Naive B cell (primary cell): ENCODE measurements around the gene FITM1. TPM values are rescaled to one million over a fixed set of nuclear protein-coding genes. Genes with fewer than 3 reads are reported as not detected.

ENCODE experiments used
- ATAC-seq, 2 donors: fragments of 150-1000 bp; cut with Tn5 transposase; 2 replicates each; pipeline ENCODE4 v1.10.0; 2021; ENCODE audit warnings: low read depth in 2 of 2, mild to moderate bottlenecking in 2 of 2, moderate library complexity in 2 of 2
- DNase-seq: peaks from one replicate; pipeline ENCODE4 v3.0.0; 2022
- H3K27ac Mint-ChIP-seq, 6 donors: one replicate each; pipeline ENCODE4 v1.8.0; 2020 to 2022; ENCODE audit warnings: mild to moderate bottlenecking in 6 of 6, mixed read lengths in 6 of 6, moderate library complexity in 5 of 6, inconsistent platforms in 2 of 6
- H3K27me3 Mint-ChIP-seq, 3 donors: one replicate each; pipeline ENCODE4 v1.8.0; 2021 to 2022; ENCODE audit warnings: mixed read lengths in 3 of 3, mild to moderate bottlenecking in 1 of 3
- H3K36me3 Mint-ChIP-seq, 2 donors: one replicate each; pipeline ENCODE4 v1.8.0; 2020 to 2022; ENCODE audit warnings: mixed read lengths in 2 of 2, inconsistent platforms in 1 of 2, mild to moderate bottlenecking in 1 of 2
- H3K4me1 Mint-ChIP-seq, 3 donors: one replicate each; pipeline ENCODE4 v1.8.0; 2020 to 2022; ENCODE audit warnings: mixed read lengths in 3 of 3, inconsistent platforms in 1 of 3, mild to moderate bottlenecking in 1 of 3, moderate library complexity in 1 of 3
- H3K4me3 Mint-ChIP-seq, 8 donors: one replicate each; pipeline ENCODE4 v1.8.0; 2020 to 2022; ENCODE audit warnings: mild to moderate bottlenecking in 8 of 8, mixed read lengths in 8 of 8, moderate library complexity in 8 of 8, inconsistent platforms in 2 of 8
- H3K9me3 Mint-ChIP-seq, 7 donors: one replicate each; pipeline ENCODE4 v1.8.0; 2020 to 2022; ENCODE audit warnings: mixed read lengths in 7 of 7, mild to moderate bottlenecking in 5 of 7, inconsistent platforms in 2 of 7, moderate library complexity in 1 of 7
- polyA plus RNA-seq, 6 donors: library from polyadenylated mRNA; unstranded; fragments of 300-500 nt; fragmentation: Illumina TruSeq; gene quantifications; one replicate each; pipeline ENCODE4 v1.2.3, GENCODE V29; 2021; ENCODE audit warnings: low read depth in 6 of 6

The FITM1 gene
- polyA plus RNA-seq, 6 donors from 2014 or later = 0.29 to 1.4 (median 0.53) TPM; not detected in 1

- peak overlapping the region in 4 of 6 donors; percentile 24 to 82 (median 72) for H3K27ac Mint-ChIP-seq
- no peaks in the 10 kb centered on the region for H3K27me3 Mint-ChIP-seq
- no peaks in the 10 kb centered on the region for H3K9me3 Mint-ChIP-seq
- peak overlapping the region; percentile 78 to 95 (median 93) for H3K4me3 Mint-ChIP-seq
- ATAC-seq (peak in 1 of 2 donors; percentile 1), DNase-seq (no peak)
- peaks cover 10 to 17% of the 10 kb centered on the region in 2 donors for H3K36me3 Mint-ChIP-seq
- peaks cover 23 to 34% (median 26%) of the 10 kb centered on the region in 3 donors for H3K4me1 Mint-ChIP-seq
Observed at GRCh38 chr14:24172261-24172860, 41.9 kb downstream of the FITM1 start.

DNA sequence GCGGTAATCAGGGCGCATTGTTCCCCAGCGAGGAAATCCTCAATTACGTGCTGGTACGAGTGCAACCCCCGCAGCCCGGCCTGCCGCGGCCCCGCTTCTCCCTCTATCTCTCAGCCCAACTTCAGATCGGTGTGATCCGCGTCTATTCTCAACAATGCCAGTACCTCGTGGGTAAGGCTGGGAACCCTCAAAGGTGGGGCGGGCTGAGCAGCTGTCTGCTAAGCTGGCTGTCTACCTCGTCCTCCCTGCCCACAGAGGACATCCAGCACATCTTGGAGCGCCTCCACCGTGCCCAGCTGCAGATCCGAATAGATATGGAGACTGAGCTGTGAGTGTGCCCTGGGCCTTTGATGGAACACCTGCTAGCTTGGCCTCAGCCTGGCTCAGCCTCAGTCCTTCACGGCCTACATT is 42.4 kb downstream of the FITM1 start:
- H3K4me1 Mint-ChIP-seq = peaks cover 21 to 34% (median 21%) of the 10 kb centered on the region in 3 donors
- H3K36me3 Mint-ChIP-seq = peaks cover 6 to 12% of the 10 kb centered on the region in 2 donors
- DNase-seq = no peak
- H3K4me3 Mint-ChIP-seq = peak overlapping the region; percentile 37 to 94 (median 76)
- no peak for ATAC-seq
- no peaks in the 10 kb centered on the region for H3K9me3 Mint-ChIP-seq
- H3K27ac Mint-ChIP-seq = peak overlapping the region in 3 of 6 donors; percentile 70 to 87 (median 82)
- no peaks in the 10 kb centered on the region for H3K27me3 Mint-ChIP-seq

- no peak for DNase-seq
- Mint-ChIP-seq H3K27ac (no peak overlapping the region), H3K27me3 (no peaks in the 10 kb centered on the region), H3K9me3 (no peaks in the 10 kb centered on the region), H3K4me3 (no peak overlapping the region), H3K4me1 (peaks cover 15 to 38% (median 22%) of the 10 kb centered on the region in 3 donors), H3K36me3 (no peaks in the 10 kb centered on the region)
- no peak for ATAC-seq
Observed at GRCh38 chr14:24176599-24176998, 46.1 kb downstream of the FITM1 start.

DNA sequence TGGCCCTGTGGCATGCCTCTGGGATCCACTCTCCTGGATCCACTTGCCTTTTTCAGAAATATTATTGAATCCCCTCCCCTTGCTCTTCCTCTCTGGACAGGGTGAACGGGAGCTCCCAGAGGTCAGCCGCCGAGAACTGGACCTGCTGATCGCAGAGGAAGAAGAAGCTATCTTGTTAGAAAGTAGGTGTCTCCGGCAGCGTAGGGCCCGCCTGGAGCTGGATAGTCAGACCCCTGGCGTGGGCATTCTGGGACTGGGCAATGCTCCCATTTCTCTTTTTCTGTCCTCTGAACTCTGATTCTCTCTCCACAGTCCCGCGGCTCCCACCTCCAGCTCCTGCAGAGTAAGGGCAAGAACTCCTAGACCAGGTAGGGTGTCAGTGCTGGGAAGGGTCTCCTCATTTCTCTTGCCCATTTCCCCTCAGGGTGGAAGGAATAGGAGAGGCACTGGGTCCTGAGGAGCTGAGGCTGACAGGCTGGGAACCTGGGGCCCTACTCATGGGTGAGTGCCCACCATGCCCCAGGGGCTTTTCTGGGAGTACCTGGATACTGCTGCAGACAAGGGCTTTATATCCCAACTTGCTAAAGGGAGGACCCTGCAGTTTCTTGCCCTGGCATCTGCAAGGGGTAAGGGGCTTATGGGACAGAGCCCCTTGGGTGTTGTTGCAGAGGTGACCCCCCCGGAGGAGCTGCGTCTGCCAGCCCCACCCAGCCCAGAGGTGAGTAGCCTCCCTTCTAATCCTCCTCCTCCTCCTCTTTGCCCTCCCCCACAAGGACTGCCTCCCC is 46.8 kb downstream of the FITM1 start:
- no peak for ATAC-seq
- Mint-ChIP-seq H3K4me3 (no peak overlapping the region), H3K27ac (peak overlapping the region in 1 of 6 donors; percentile 33), H3K9me3 (no peaks in the 10 kb centered on the region), H3K36me3 (no peaks in the 10 kb centered on the region), H3K4me1 (peaks cover 12 to 32% (median 20%) of the 10 kb centered on the region in 3 donors), H3K27me3 (no peaks in the 10 kb centered on the region)
- no peak for DNase-seq

GRCh38 chr14:24177891-24178290 is 47.4 kb downstream of the FITM1 start:
- H3K27ac Mint-ChIP-seq = no peak overlapping the region
- no peaks in the 10 kb centered on the region for H3K27me3 Mint-ChIP-seq
- no peaks in the 10 kb centered on the region for H3K9me3 Mint-ChIP-seq
- DNase-seq (no peak), ATAC-seq (no peak)
- peaks cover 12 to 31% (median 17%) of the 10 kb centered on the region in 3 donors for H3K4me1 Mint-ChIP-seq
- H3K4me3 Mint-ChIP-seq = no peak overlapping the region
- H3K36me3 Mint-ChIP-seq = peaks cover 0 to 4% of the 10 kb centered on the region in 2 donors

- peaks cover 0 to 4% of the 10 kb centered on the region in 2 donors for H3K36me3 Mint-ChIP-seq
- no peak overlapping the region for H3K4me3 Mint-ChIP-seq
- no peak for ATAC-seq
- peaks cover 10 to 24% (median 12%) of the 10 kb centered on the region in 3 donors for H3K4me1 Mint-ChIP-seq
- H3K9me3 Mint-ChIP-seq = no peaks in the 10 kb centered on the region
- H3K27me3 Mint-ChIP-seq = no peaks in the 10 kb centered on the region
- DNase-seq = no peak
- H3K27ac Mint-ChIP-seq = peak overlapping the region in 3 of 6 donors; percentile 59 to 66 (median 65)
Observed at GRCh38 chr14:24178399-24179178, 48.1 kb downstream of the FITM1 start.

DNA sequence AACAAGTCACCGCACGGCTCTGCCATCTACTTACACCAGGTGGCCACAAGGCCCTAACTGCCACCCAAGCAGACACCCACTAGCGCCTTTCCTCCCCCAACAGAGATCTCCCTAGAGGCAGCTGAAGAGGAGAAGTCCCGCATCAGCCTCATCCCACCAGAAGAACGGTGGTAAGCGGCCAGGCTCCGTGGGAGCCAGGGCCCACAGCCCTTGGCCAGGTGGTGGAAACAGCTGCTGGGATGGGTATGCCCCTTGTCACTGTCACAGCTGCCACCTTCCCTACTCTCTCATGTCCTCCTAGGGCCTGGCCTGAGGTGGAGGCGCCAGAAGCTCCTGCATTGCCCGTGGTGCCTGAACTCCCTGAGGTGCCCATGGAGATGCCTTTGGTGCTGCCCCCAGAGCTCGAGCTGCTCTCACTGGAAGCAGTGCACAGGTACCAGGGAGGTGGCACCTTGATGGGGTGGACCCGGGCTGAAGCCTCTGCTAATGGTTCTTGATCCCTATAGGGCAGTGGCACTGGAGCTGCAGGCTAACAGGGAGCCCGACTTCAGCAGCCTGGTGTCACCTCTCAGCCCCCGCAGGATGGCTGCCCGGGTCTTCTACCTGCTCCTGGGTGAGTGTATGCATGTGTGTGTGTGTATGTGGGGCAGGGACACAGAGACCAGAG is 49.0 kb downstream of the FITM1 start:
- Mint-ChIP-seq H3K4me3 (no peak overlapping the region), H3K36me3 (peaks cover 0 to 4% of the 10 kb centered on the region in 2 donors), H3K27me3 (no peaks in the 10 kb centered on the region), H3K4me1 (peaks cover 10 to 22% (median 11%) of the 10 kb centered on the region in 3 donors), H3K27ac (peak overlapping the region in 3 of 6 donors; percentile 65 to 82 (median 66)), H3K9me3 (no peaks in the 10 kb centered on the region)
- ATAC-seq = no peak
- no peak for DNase-seq

DNA sequence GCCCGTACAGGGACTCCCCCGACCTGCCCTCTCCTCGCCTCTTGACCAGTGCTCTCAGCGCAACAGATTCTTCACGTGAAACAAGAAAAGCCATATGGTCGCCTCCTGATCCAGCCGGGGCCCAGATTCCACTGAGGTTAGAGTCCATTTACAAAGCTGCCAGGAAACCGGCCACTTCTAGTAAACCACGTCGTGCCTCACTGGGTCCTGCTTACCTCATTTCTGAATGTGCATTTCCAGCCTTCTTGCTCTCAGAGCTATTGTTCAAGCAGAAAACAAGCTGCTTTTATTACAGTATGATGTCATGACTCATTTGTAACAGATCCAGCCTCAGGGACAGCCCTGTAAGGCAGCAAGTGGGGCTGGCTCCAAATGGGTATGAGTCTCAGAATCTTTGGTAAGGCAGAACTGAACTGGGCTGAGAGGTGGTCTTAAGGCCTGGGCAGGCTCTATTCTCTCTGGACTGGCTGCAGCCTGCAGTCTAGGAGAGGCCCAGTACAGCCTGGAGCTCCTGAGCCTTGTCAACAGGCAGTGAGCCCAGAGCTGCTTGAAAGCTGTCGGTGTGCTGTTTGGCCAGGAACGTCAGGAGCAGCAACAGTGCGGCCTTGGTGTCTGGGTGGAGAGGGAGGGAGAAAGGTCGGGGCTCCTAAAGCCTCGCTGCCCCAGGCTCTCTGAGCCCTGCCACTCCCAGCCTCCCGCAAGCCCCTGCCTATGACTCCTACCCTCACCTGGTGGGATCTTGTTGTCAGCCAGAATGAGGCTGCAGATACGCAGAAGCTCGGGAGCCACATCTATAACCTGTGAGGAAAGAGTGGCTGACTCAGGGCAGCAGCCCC is 49.7 kb downstream of the FITM1 start:
- Mint-ChIP-seq H3K4me1 (peaks cover 10 to 22% (median 11%) of the 10 kb centered on the region in 3 donors), H3K27me3 (no peaks in the 10 kb centered on the region), H3K9me3 (no peaks in the 10 kb centered on the region), H3K27ac (peak overlapping the region in 3 of 6 donors; percentile 57 to 82 (median 65)), H3K4me3 (no peak overlapping the region), H3K36me3 (peaks cover 0 to 4% of the 10 kb centered on the region in 2 donors)
- ATAC-seq (peak; percentile 36 to 40), DNase-seq (no peak)

GRCh38 chr14:24181371-24182077 is 51.1 kb downstream of the FITM1 start:
- ATAC-seq = no peak

More at GRCh38 chr14:24181371-24182077, 51.1 kb downstream of the FITM1 start:
- Mint-ChIP-seq H3K27ac (peak overlapping the region in 1 of 6 donors; percentile 62), H3K4me1 (peaks cover 10 to 22% (median 15%) of the 10 kb centered on the region in 3 donors), H3K27me3 (no peaks in the 10 kb centered on the region), H3K36me3 (peaks cover 0 to 4% of the 10 kb centered on the region in 2 donors), H3K9me3 (no peaks in the 10 kb centered on the region), H3K4me3 (peak overlapping the region in 1 of 8 donors; percentile 43)
- DNase-seq = no peak
